Activated CD4-positive, alpha-beta T cell treated with anti-CD3 and anti-CD28 coated beads, Interleukin-2, Interleukin-4, amounts not matched to agents 100 ng/mL and 50 ng/mL, durations not matched to agents 16 hours and 8 hours (primary cell): ENCODE data around the gene PLA2G6.

Source experiments
- DNase-seq: peaks from one replicate; pipeline ENCODE4 v3.0.0-alpha.2; 2020; ENCODE audit warnings: low spot score

PLA2G6 gene

GRCh38 chr22:38069372-38070249 is 112.0 kb downstream of the PLA2G6 start:
- no peak for DNase-seq

GRCh38 chr22:38068641-38069371 is 112.8 kb downstream of the PLA2G6 start:
- no peak for DNase-seq

- DNase-seq = no peak
These were observed 113.8 kb downstream of the PLA2G6 start for GRCh38 chr22:38067761-38068360.

- DNase-seq = no peak
These were observed 114.6 kb downstream of the PLA2G6 start for GRCh38 chr22:38067028-38067415.

GRCh38 chr22:38066381-38067027 is 115.1 kb downstream of the PLA2G6 start:
- no peak for DNase-seq

- no peak for DNase-seq
These were observed 116.1 kb downstream of the PLA2G6 start for GRCh38 chr22:38065539-38065938.

GRCh38 chr22:38062791-38063190 is 118.8 kb downstream of the PLA2G6 start:
- DNase-seq = no peak
